Inflammatory macrophage treated with lipopolysaccharide for 1 hour (primary cell): ENCODE results near the gene CCNYL1.

Experiments used
- DNase-seq, 2 donors: peaks; one replicate each; pipeline ENCODE4 v3.0.0-alpha.2; 2020 to 2022

CCNYL1 gene

GRCh38 chr2:207796585-207797350 is 85.3 kb downstream of the CCNYL1 start:
- no peak for DNase-seq

GRCh38 chr2:207801259-207801658 is 89.8 kb downstream of the CCNYL1 start:
- no peak for DNase-seq

GRCh38 chr2:207802650-207803049 is 91.2 kb downstream of the CCNYL1 start:
- DNase-seq: no peak
